Psoas muscle (tissue), 8 donors: ENCODE measurements around the gene SYNM. TPM values are rescaled to one million over a fixed set of nuclear protein-coding genes. Genes with fewer than 3 reads are reported as not detected.

ENCODE experiments used
- ATAC-seq, 4 donors: fragments of 200-7000 bp; cut with Tn5 transposase; one replicate each; pipeline ENCODE4 v1.9.1; 2020; ENCODE audit warnings: moderate library complexity in 3 of 4, mild to moderate bottlenecking in 2 of 4
- DNase-seq, 2 donors: peaks; one replicate each; pipeline ENCODE4 v3.0.0-alpha.2; 2020
- H3K27ac ChIP-seq: fragments of 200-600 bp; one replicate; pipeline ENCODE4 v1.8.0; 2022
- H3K27me3 ChIP-seq, 3 donors: fragments of 200-600 bp in 1 of 3; one replicate each; pipeline versions ENCODE4 v1.6.1 to v1.8.0; 2013 to 2022; ENCODE audit warnings: low read length in 2 of 3, mild to moderate bottlenecking in 2 of 3, moderate library complexity in 1 of 3; ENCODE audit not compliant: insufficient read depth in 3 of 3
- H3K36me3 ChIP-seq, 2 donors: fragments of 200-600 bp in 1 of 2; one replicate each; pipeline versions ENCODE4 v1.6.1 to v1.8.0; 2013 to 2022; ENCODE audit warnings: low read depth in 1 of 2, mild to moderate bottlenecking in 1 of 2, moderate library complexity in 1 of 2; ENCODE audit not compliant: insufficient read depth in 1 of 2
- H3K4me1 ChIP-seq: fragments of 200-600 bp; one replicate; pipeline ENCODE4 v1.8.0; 2022
- H3K4me3 ChIP-seq: fragments of 200-600 bp; one replicate; pipeline ENCODE4 v1.8.0; 2022; ENCODE audit warnings: mild to moderate bottlenecking
- H3K9me3 ChIP-seq: fragments of 200-600 bp; one replicate; pipeline ENCODE4 v1.8.0; 2022
- WGBS, 3 donors: extraction: QIAGEN DNeasy Blood & Tissue Kit; methylation state at CpG; one replicate each; pipeline versions ENCODE4 v1.1.6 to v1.1.7; 2013; 5-methylcytosine and 5-hydroxymethylcytosine counted together
- intact Hi-C, 2 donors: fragments of 100-400 bp; cut with DNase I; formaldehyde crosslinking; loops; one replicate each; pipeline versions ENCODE4 v1.11.0 to v1.14.2; 2022
- polyA plus RNA-seq, 3 donors: library from polyadenylated mRNA; stranded (reverse); fragments of 200-250 nt; gene quantifications; one replicate each; pipeline ENCODE4 v1.2.3, GENCODE V29; 2013
- total RNA-seq, 4 donors: library from RNA; stranded (reverse); fragmentation: NEBNext Ultra II Directional in 2 of 4; extraction: Animal tissue kit (Norgen Biotek cat#: 25700) in 2 of 4; gene quantifications; one replicate each; pipeline versions ENCODE4 v1.2.1 to v1.2.4, GENCODE V29; 2021 to 2023
- TF ChIP-seq, protein P1 (sequence below): fragments of 200-600 bp; IDR thresholded peaks from one replicate; pipeline ENCODE4 v1.8.0; 2022; ENCODE audit warnings: antibody characterized with exemption
- donor health status: healthy with polysubstance abuse.
- donor health status: DM: no; HTN: no; CAD: no; lungs with moderate emphysema.
- donor health status: Bipolar disorder and iron deficiency.
- donor health status: healthy.
- donor health status: DM: yes; HTN: yes; CAD: no.
- donor health status: DM: no; HTN: no; CAD: no.
- donor health status: DM: no; HTN: no; CAD: no.
- donor health status: DM: yes; HTN: yes; CAD: no.

SYNM gene
- total and polyA plus RNA-seq, 7 donors, result 77.5 to 380 (median 291) TPM

DNA sequence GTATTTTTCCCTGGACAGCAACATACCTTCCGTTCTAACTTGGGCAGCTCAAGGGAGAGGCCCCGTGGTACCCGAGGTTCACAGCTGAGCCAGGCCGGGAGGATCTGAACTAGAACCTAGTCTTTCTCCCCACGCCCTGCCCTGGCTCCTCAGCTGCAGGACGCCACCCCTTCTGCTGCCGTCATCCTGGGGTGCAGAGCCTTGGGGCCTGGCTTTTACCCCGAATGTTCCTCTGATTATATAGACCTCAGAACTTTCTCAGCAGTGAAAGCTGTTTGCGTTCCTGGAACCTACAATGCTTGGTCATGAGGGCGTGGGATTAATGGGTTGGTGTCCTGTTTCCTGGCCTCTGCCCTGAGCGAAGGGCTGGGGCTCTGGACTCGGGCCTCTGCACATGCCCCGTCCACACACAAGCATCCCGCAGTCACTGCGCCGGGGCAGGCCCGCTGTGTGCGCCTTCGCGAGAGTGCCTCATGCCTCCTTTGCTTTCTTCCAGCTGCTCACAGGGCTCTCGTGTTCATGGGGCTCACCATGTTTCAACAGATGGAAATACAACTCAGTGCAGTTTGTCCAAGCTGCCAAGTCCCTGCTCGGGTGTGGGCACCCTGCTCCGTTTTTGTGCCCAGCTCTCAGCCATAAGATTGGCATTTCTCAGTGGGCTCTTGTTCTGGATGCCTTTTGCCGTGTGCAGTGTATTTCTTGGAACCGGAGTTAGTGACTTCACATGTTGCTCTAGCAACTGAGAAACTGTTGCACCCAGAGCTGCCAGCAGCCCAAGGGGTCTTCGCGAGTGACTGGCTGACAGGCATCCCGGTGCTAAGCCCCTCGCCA is 20.4 kb downstream of the SYNM start:
- TF ChIP-seq, protein P1, sequence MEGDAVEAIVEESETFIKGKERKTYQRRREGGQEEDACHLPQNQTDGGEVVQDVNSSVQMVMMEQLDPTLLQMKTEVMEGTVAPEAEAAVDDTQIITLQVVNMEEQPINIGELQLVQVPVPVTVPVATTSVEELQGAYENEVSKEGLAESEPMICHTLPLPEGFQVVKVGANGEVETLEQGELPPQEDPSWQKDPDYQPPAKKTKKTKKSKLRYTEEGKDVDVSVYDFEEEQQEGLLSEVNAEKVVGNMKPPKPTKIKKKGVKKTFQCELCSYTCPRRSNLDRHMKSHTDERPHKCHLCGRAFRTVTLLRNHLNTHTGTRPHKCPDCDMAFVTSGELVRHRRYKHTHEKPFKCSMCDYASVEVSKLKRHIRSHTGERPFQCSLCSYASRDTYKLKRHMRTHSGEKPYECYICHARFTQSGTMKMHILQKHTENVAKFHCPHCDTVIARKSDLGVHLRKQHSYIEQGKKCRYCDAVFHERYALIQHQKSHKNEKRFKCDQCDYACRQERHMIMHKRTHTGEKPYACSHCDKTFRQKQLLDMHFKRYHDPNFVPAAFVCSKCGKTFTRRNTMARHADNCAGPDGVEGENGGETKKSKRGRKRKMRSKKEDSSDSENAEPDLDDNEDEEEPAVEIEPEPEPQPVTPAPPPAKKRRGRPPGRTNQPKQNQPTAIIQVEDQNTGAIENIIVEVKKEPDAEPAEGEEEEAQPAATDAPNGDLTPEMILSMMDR, result no peak
- peak; percentile 72 to 80 (median 78) for ATAC-seq
- Histone ChIP-seq H3K4me1 (peaks cover 87% of the 10 kb centered on the region), H3K9me3 (no peaks in the 10 kb centered on the region), H3K36me3 (peaks cover 3 to 39% of the 10 kb centered on the region in 2 donors), H3K27ac (peak overlapping the region; percentile 96), H3K27me3 (no peaks in the 10 kb centered on the region), H3K4me3 (peak overlapping the region; percentile 54)
- DNase-seq, result peak; percentile 71 to 89
- intact Hi-C loops, result no loop called here
- WGBS, 3 donors, result 33 to 44% (median 34%) methylated on average over 29 of the region's 29 CpGs

DNA sequence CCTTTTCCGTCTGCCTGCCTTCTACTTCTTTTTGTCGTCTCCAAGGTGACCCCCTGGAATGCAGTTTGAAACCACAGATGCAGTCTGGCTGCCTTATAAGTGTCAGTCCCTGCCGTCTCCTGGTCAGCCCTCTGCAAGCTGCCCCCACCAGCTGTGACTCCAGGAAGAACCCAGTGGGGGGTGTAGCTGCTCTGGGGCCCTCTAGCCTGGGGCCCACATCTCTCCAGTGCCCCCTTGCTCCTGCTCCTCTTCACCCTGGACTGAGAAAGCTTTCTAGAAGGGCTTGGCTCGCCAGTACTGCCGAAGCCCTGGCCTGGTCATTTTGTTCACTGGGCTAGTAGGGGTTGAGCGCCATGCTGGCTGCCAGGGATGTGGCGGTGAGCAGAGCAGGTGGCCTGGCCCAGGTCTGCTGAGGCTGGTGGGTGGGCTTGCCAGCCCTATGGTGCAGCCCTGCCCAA is 21.3 kb downstream of the SYNM start:
- intact Hi-C loops, result no loop called here
- 37 to 56% (median 41%) methylated on average over 7 of the region's 7 CpGs for WGBS, 3 donors
- peak overlapping the region; percentile 96 for H3K27ac ChIP-seq
- TF ChIP-seq, protein P1, result no peak
- H3K9me3 ChIP-seq, result no peaks in the 10 kb centered on the region
- peaks cover 89% of the 10 kb centered on the region for H3K4me1 ChIP-seq
- peaks cover 3 to 48% of the 10 kb centered on the region in 2 donors for H3K36me3 ChIP-seq
- H3K27me3 ChIP-seq, result no peaks in the 10 kb centered on the region
- ATAC-seq, result no peak
- peak in 1 of 2 donors; percentile 49 for DNase-seq
- H3K4me3 ChIP-seq, result peak overlapping the region; percentile 54

DNA sequence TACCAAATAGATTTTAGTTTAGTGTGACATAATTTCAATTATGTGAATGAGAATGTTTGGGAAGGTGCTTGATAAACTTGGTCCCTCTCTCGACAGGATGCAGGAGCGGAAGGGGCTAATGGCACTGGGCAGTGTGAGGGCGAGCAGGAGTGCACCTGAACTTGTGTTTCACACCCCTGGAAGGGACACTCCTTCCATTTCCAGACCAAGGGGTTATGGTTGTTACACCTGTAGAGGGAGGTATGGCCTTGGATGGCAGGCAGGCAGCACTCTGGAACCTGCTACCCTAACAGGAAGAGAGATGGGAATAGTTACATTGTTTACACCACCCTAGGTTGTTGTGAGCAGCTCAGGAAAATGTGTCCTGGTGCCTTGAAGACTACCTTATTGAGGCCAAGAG is 22.1 kb downstream of the SYNM start:
- WGBS, 3 donors, result 91 to 99% (median 97%) methylated on average over 3 of the region's 3 CpGs
- Histone ChIP-seq H3K27ac (peak overlapping the region; percentile 96), H3K27me3 (no peaks in the 10 kb centered on the region), H3K36me3 (peaks cover 3 to 54% of the 10 kb centered on the region in 2 donors), H3K9me3 (no peaks in the 10 kb centered on the region), H3K4me1 (peaks cover 83% of the 10 kb centered on the region), H3K4me3 (no peak overlapping the region)
- ATAC-seq (no peak), DNase-seq (peak in 1 of 2 donors; percentile 20)
- TF ChIP-seq, protein P1, result no peak
- intact Hi-C loops, result no loop called here

DNA sequence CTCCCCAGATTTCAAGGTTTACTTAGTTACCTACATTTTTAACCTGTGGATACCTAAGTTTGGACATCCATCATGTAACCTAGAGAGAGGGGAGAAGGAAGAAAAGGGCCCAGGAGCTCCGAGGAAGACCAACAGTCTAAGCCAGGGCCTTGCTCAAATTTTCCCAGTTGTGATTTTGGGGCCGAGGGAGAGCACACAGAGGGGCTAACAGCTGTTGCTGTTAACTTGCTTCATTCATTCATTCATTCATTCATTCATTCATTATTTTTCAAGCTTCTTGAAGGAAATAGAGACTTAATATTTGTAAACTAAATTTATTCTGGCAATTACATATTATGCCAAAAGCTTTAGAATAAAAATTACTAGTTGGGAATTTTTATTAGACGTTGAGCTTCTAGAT is 22.9 kb downstream of the SYNM start:
- peak overlapping the region; percentile 96 for H3K27ac ChIP-seq
- peaks cover 3 to 60% of the 10 kb centered on the region in 2 donors for H3K36me3 ChIP-seq
- no peak for DNase-seq
- TF ChIP-seq, protein P1, result no peak
- peaks cover 83% of the 10 kb centered on the region for H3K4me1 ChIP-seq
- no peak for ATAC-seq
- no peak overlapping the region for H3K4me3 ChIP-seq
- intact Hi-C loops, result no loop called here
- H3K27me3 ChIP-seq, result no peaks in the 10 kb centered on the region
- no peaks in the 10 kb centered on the region for H3K9me3 ChIP-seq
- WGBS, 3 donors, result 72 to 94% (median 84%) methylated on average over 3 of the region's 3 CpGs
